K562 (cell line): ENCODE results near the gene STK25. TPM values are rescaled to one million over a fixed set of nuclear protein-coding genes. Genes with fewer than 3 reads are reported as not detected.
A peak's percentile ranks its signal among the peaks of the same experiment; 100 is the strongest.

Experiments used
- CCNT2 ChIP-seq: IDR thresholded peaks from 2 replicates; pipeline ENCODE4 v1.6.1; 2011; ENCODE audit warnings: borderline replicate concordance, low read depth, mild to moderate bottlenecking, moderate library complexity, mixed read lengths, low read length; ENCODE audit not compliant: insufficient read length; ENCODE audit errors: extremely low read depth
- LARP7 ChIP-seq: fragments of 450-650 bp; IDR thresholded peaks from 2 replicates; pipeline ENCODE4 v1.6.1; 2016
- POLR2G ChIP-seq: fragments of 200-400 bp; formaldehyde crosslinking; IDR thresholded peaks from 2 replicates; pipeline ENCODE4 v1.6.1; 2017; ENCODE audit warnings: low read depth, mild to moderate bottlenecking, antibody characterized with exemption, low read length, moderate library complexity
- PREB ChIP-seq: sonication (generic); formaldehyde crosslinking; IDR thresholded peaks from 2 replicates; pipeline ENCODE4 v1.8.1; 2023; ENCODE audit warnings: mild to moderate bottlenecking, missing genetic modification reagents
- RBBP5 ChIP-seq: fragments of 200-600 bp; sonication (generic); IDR thresholded peaks from 2 replicates; pipeline ENCODE4 v1.6.1; 2012; ENCODE audit warnings: borderline replicate concordance, mild to moderate bottlenecking, low read length, control low read depth, inconsistent platforms; ENCODE audit not compliant: insufficient read depth, poor library complexity, severe bottlenecking
- RBFOX2 ChIP-seq: fragments of 200-400 bp; formaldehyde crosslinking; IDR thresholded peaks from 2 replicates; pipeline ENCODE4 v1.6.1; 2017; ENCODE audit warnings: low read depth, mild to moderate bottlenecking, low read length, moderate library complexity
- SMAD1 ChIP-seq: fragments of 150-350 bp; IDR thresholded peaks from 2 replicates; pipeline ENCODE4 v1.6.1; 2014; ENCODE audit warnings: low read length, low read depth; ENCODE audit not compliant: partially characterized antibody
- ZNF263 ChIP-seq: sonication (generic); formaldehyde crosslinking; IDR thresholded peaks from 2 replicates; pipeline ENCODE4 v1.8.0; 2022; ENCODE audit warnings: mild to moderate bottlenecking, missing genetic modification reagents, borderline replicate concordance
- polyA plus RNA-seq, 8 experiments: library from polyadenylated mRNA; depleted of rRNA in 4 of 8; stranded (reverse) in 5 of 8; unstranded in 3 of 8; fragments of >200 nt; fragmentation: Nextera tagmentation in 2 of 8; fragmentation: Illumina TruSeq in 1 of 8; extraction: Ambion mirVana in 2 of 8; extraction: Trizol in 1 of 8; gene quantifications; 2 replicates each; pipeline versions ENCODE4 v1.2.1 to v1.2.3, GENCODE V29; 2011 to 2014; ENCODE audit warnings: inconsistent platforms in 1 of 8, missing spikeins in 1 of 8
- total RNA-seq, 7 experiments: library from RNA; depleted of rRNA in 6 of 7; stranded (reverse); fragments of >200 nt in 6 of 7; fragmentation: Illumina TruSeq in 2 of 7; extraction: Trizol in 2 of 7; gene quantifications; 2 replicates each; pipeline versions ENCODE4 v1.2.1 to v1.2.3, GENCODE V29; 2011 to 2021; ENCODE audit warnings: low replicate concordance in 1 of 7
- TF ChIP-seq, protein P1 (sequence below), 2 experiments: fragments of 250-450 bp in 1 of 2; fragments of 450-650 bp in 1 of 2; sonication (Bioruptor Pico) in 1 of 2; IDR thresholded peaks; 2 replicates each; pipeline versions ENCODE4 v1.6.1 to v1.8.0; 2016 to 2021; ENCODE audit warnings: mild to moderate bottlenecking in 2 of 2, moderate library complexity in 2 of 2, missing compliant biosample characterization in 1 of 2, missing genetic modification characterization in 1 of 2

Gene STK25
- total and polyA plus RNA-seq, 9 of the 15 experiments (the other 6 are each of a cell fraction or from before 2014, with no cell fraction given) = 5.4 to 177 (median 116) TPM

DNA sequence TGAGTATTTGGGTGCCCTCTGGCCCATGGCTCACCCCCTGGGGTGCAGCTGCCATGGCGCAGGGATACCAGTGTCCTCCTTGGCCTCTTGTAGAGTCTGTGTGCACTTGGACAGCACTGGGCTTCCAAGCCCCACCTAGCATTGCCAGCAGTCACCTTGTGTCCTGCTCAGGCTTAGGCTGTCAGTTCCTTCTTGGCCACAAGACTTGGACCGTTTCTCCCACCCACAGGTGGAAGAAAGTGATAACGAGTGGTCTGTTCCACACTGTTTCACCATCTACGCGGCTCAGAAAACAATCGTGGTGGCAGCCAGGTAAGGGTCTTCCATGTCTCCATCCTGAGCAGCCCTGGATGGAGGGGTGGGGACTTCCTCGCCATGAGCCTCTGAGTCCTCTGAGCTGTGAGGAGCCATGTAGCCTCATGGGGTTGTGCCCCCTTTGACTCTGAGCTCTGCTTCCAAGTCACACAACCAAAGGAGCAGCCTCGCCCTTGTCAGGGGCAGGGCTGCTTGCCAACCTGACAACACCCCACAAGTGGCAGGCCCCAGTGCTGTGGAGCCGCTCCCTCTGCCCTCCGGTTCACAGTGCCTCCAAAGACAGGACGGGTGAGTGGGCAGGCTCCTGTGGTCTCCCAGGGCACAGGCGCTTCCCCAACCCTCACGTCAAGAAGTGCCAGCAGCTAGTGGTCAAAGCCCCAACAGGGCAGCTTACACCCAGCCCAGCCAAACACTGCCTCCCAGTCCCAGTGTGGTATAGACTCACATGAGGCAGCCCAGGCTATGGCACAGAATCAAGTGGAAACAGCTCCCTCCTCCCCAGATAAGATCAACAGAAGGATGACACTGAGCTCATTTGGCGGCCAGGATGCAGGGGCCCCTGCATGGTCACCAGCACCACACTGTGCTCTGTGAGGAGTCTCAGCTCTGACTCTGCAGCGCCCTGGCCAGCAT lies 18.4 kb downstream of the STK25 start (continued):
- TF ChIP-seq CCNT2 (peak; percentile 19), SMAD1 (no peak), LARP7 (no peak), ZNF263 (CRISPR knock-in tag) (peak; percentile 69; the same call in 1 of the 2 replicates), POLR2G (peak; percentile 49), RBFOX2 (peak; percentile 28; the same call in 1 of the 2 replicates), PREB (no peak), RBBP5 (no peak)
- TF ChIP-seq, protein P1, sequence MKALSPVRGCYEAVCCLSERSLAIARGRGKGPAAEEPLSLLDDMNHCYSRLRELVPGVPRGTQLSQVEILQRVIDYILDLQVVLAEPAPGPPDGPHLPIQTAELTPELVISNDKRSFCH (CRISPR knock-in tag; IDR thresholded peaks at IDR 0.05) = no peak
- TF ChIP-seq, protein P1 (tag; IDR thresholded peaks at IDR 0.05) = 0 out of 2 replicates have a peak, but pooled peaks have one; percentile 52
